A673 (cell line): Measurements from ENCODE around the gene RCAN3.

Source experiments
- CTCF ChIP-seq: fragments of 300-800, 200-600 bp; sonication (generic); conservative IDR thresholded peaks from 2 replicates; pipeline ENCODE4 v1.5.1; 2017; ENCODE audit warnings: low read depth, mild to moderate bottlenecking, antibody characterized with exemption, low read length, moderate library complexity, mixed read lengths
- EZH2 ChIP-seq: fragments of 200-600 bp; sonication (generic); IDR thresholded peaks from 2 replicates; pipeline ENCODE4 v1.6.1; 2017; ENCODE audit warnings: borderline replicate concordance, low read depth, mild to moderate bottlenecking, mixed read lengths, antibody characterized with exemption, low read length; ENCODE audit not compliant: poor library complexity, severe bottlenecking

- TF ChIP-seq CTCF: no peak
- TF ChIP-seq EZH2: no peak
Measured at GRCh38 chr1:24454673-24455072, 48.0 kb upstream of the RCAN3 start.
